Ovary (tissue), 3 donors: ENCODE measurements around the gene CCDC57.

ENCODE experiments used
- POLR2A ChIP-seq: fragments of 450-650 bp; IDR thresholded peaks from one replicate; pipeline ENCODE4 v1.6.1; 2017; ENCODE audit warnings: antibody characterized with exemption, mild to moderate bottlenecking, moderate library complexity
- TF ChIP-seq, protein P1 (sequence below), 3 donors: fragments of 450-650 bp in 2 of 3; fragments of 200-600 bp in 1 of 3; IDR thresholded peaks; one replicate each; pipeline versions ENCODE4 v1.5.1 to v1.8.0; 2016 to 2022; ENCODE audit warnings: antibody characterized with exemption in 3 of 3, mild to moderate bottlenecking in 1 of 3
- donor health status: DM: no; HTN: no; CAD: no.

DNA sequence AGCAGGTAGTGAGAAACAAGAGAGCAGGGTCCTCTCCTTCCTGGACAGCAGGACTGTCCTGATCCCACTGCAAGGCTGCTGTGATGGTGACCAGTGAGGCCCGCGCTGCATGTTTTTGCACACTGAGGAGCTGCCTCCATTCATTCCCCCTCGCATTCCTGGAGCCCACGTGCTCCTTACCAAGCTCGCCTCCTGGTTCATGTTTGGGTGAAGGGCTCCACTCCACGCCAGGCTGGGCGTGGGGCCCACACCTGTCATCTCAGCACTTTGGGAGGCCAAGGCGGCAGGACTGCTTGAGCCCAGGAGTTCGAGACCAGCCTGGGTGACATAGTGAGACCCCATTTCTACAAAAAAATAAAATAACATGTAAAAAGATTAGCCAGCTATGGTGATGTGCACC, 99.2 kb downstream of the CCDC57 start:
- no peak for TF ChIP-seq POLR2A
- TF ChIP-seq, protein P1, sequence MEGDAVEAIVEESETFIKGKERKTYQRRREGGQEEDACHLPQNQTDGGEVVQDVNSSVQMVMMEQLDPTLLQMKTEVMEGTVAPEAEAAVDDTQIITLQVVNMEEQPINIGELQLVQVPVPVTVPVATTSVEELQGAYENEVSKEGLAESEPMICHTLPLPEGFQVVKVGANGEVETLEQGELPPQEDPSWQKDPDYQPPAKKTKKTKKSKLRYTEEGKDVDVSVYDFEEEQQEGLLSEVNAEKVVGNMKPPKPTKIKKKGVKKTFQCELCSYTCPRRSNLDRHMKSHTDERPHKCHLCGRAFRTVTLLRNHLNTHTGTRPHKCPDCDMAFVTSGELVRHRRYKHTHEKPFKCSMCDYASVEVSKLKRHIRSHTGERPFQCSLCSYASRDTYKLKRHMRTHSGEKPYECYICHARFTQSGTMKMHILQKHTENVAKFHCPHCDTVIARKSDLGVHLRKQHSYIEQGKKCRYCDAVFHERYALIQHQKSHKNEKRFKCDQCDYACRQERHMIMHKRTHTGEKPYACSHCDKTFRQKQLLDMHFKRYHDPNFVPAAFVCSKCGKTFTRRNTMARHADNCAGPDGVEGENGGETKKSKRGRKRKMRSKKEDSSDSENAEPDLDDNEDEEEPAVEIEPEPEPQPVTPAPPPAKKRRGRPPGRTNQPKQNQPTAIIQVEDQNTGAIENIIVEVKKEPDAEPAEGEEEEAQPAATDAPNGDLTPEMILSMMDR (IDR thresholded peaks at IDR 0.05) = no peak
